Epithelial cell of esophagus (primary cell): ENCODE measurements around the gene CXXC1.
"Not testable (repeated sequence)": the region's sequence is repeated elsewhere in the genome, so short reads cannot be mapped to it uniquely, and the experiment has no call there.

Experiments used
- DNase-seq: peaks from one replicate; pipeline ENCODE4 v3.0.0; 2010; ENCODE audit warnings: low read depth
- H3K4me3 ChIP-seq: 2 replicates; pipeline ENCODE4 v1.5.1; 2011; ENCODE audit warnings: mild to moderate bottlenecking, low read length, control low read depth
- CTCF ChIP-seq: IDR thresholded peaks from 2 replicates; pipeline ENCODE4 v1.5.1; 2011; ENCODE audit warnings: low read depth, mild to moderate bottlenecking, low read length, control low read depth, inconsistent platforms; ENCODE audit not compliant: insufficient read depth; ENCODE audit errors: missing control alignments

Gene CXXC1

GRCh38 chr18:50249576-50249975 is 37.9 kb downstream of the CXXC1 start:
- no peak for DNase-seq
- TF ChIP-seq CTCF: no peak
- no peak overlapping the region for H3K4me3 ChIP-seq

DNA sequence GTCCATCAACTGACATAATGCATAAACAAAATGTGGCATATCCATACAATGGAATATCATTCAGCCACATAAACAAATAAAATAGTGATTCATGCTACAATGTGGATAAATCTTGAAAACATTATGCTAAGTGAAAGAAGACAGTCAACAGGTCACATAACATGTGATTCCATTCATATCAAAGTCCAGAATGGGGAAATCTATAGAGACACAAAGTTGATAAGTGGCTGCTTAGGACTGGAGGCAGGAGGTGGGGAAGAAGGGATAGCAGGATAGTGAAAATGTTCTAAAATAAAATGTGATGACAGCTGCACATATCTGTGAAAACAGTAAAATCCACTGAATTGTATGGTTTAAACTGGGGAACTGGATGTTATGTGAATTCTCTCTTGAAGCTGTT is 39.9 kb downstream of the CXXC1 start:
- DNase-seq: no peak
- no peak overlapping the region for H3K4me3 ChIP-seq
- TF ChIP-seq CTCF: no peak

DNA sequence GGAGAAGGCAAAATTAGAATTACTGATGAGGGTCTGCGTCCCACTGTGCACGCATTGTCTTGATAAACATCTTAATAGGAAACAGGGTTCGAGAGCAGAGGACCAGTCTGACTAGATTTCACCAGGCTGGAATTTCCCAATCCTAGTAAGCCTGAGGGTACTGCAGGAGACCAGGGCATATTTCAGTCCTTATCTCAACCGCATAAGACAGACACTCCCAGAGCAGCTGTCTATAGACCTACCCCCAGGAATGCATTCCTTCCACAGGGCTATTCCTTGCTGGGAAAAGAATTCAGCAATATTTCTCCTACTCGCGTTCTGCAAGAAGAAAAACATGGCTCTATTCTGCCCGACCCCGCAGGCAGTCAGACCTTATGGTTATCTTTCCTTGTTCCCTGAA is 45.7 kb downstream of the CXXC1 start:
- H3K4me3 ChIP-seq, DNase-seq: not testable (repeated sequence)

GRCh38 chr18:50240080-50240563 is 47.4 kb downstream of the CXXC1 start:
- peak; percentile 97 for DNase-seq
- TF ChIP-seq CTCF: no peak

DNA sequence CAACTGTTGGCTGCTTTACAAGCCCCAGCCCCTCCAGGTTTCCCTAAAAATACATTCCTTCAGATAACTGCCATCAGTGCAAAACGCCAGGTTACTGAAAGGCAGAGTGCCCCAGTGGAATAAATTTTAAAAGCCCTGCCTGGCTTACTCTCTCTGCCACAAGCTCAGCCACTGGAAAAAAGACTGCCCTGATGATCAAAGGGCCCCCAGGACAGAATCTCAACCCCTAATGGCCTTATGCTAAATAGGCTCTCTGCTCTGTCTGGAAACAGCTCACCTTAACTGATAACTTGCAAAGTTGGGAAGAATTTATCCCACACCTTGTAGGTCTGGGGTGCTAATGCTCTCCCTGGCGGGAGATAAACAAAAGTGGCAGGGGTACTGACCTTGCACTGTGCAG is 55.1 kb downstream of the CXXC1 start:
- no peak for TF ChIP-seq CTCF
- no peak overlapping the region for H3K4me3 ChIP-seq
- no peak for DNase-seq

More at GRCh38 chr18:50240080-50240563, 47.4 kb downstream of the CXXC1 start:
- no peak overlapping the region for H3K4me3 ChIP-seq
